ENCODE measurements around the gene NTRK3.

DNA sequence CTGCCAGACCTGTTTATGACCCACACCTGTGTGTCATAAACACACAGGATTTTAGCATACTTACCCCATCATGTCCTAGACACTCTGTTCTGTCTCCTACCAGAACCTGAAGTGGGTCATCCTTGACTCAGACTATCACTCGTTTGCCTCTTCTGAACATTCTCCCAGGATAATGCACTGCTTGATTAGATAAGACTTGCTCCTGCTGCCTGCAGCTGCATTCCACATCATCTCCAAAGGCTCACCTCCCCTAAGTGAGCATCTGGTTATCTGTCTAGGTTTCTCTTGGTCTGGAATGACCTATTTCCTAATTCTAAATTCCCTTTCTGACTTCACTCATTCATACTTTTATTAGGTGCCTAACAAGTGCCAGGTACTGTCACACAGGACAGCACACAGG, 332.1 kb downstream of the NTRK3 start:
- TF ChIP-seq, protein P1, sequence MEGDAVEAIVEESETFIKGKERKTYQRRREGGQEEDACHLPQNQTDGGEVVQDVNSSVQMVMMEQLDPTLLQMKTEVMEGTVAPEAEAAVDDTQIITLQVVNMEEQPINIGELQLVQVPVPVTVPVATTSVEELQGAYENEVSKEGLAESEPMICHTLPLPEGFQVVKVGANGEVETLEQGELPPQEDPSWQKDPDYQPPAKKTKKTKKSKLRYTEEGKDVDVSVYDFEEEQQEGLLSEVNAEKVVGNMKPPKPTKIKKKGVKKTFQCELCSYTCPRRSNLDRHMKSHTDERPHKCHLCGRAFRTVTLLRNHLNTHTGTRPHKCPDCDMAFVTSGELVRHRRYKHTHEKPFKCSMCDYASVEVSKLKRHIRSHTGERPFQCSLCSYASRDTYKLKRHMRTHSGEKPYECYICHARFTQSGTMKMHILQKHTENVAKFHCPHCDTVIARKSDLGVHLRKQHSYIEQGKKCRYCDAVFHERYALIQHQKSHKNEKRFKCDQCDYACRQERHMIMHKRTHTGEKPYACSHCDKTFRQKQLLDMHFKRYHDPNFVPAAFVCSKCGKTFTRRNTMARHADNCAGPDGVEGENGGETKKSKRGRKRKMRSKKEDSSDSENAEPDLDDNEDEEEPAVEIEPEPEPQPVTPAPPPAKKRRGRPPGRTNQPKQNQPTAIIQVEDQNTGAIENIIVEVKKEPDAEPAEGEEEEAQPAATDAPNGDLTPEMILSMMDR (conservative IDR thresholded peaks at IDR 0.05; ENCODE audit: low read length) = no peak
- no peak for TF ChIP-seq EZH2phosphoT487 (IDR thresholded peaks at IDR 0.05; ENCODE audit: borderline replicate concordance)

Measured in Loucy (cell line).